GM19438 (cell line): ENCODE data around the gene EXOSC7.
"Not testable (repeated sequence)": the region's sequence is repeated elsewhere in the genome, so short reads cannot be mapped to it uniquely, and the experiment has no call there.

Experiments
- ATAC-seq: cut with Tn5 transposase; IDR thresholded peaks from one replicate; pipeline ENCODE4 v1.9.1; 2021; ENCODE audit warnings: low read depth; ENCODE audit not compliant: unreplicated experiment

Gene EXOSC7

DNA sequence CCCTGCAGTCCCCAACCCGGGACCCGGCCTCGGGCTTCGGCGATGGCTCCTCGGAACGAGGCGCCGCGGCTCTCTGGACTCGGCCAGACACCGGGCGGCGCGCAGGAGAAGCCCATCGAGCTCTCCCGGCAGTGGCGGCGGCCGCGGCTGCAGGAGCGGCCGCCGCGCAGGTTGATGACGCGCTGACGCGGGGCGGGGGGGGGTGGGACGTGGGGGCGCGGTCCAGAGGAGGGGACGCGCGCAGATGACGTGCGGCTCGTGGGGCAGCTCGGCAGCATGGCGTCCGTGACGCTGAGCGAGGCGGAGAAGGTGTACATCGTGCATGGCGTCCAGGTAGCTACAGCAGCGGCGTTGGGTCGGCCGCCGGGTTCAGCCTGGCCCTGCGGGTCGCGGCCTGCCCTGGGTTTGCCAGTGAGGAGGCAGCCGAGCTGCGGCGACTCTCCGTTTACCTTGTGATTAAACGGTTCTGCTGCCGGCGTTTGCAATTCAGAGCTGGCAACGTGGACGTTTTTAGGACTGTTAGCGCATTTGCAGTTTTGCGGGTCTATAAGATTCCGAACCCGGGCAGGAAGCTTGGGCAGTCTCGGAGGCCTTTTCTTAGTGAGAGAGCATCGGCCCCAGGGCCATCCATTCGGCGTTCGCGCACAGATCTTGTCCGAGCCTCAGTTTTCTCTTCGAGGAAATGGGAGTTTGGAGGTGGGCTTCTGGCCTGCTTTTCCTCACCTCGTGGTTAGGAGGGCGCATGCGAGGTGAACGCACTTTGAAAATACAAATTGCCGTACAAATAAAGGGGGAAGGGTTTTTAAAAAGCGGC is at the start of gene EXOSC7, which contains the start of gene ZDHHC3:
TSS of gene EXOSC7 (plus strand) at position 243 of the 814 bp plus-strand sequence. CDS start at position 277, 34 bp downstream.
TSS of gene ZDHHC3 (minus strand) at position 173 of the 814 bp plus-strand sequence. CDS start 16,738 bp downstream, outside the sequence.
- ATAC-seq = peak; percentile 74

DNA sequence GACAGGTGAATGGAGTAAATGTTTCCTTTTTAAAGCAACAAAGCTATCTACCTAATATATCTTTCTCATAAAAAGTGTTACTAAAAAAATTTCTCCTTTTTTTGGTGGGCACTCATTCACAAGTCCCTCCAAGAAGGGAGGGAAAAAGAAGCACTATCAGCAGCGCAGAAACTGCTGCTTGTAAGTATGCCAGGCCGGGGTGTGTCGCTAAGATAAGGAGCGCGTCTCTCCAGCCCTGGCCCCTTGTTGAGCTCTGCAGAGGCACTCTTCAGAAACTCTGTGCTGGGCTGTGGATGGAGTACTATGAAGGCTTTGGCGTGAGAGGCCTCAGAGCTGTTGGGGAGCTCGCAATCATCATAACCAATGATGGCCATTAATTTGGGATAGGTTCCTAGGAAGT is 49.1 kb upstream of the EXOSC7 start:
- ATAC-seq = no peak

GRCh38 chr3:44927371-44927770 is 48.7 kb upstream of the EXOSC7 start:
- no peak for ATAC-seq

DNA sequence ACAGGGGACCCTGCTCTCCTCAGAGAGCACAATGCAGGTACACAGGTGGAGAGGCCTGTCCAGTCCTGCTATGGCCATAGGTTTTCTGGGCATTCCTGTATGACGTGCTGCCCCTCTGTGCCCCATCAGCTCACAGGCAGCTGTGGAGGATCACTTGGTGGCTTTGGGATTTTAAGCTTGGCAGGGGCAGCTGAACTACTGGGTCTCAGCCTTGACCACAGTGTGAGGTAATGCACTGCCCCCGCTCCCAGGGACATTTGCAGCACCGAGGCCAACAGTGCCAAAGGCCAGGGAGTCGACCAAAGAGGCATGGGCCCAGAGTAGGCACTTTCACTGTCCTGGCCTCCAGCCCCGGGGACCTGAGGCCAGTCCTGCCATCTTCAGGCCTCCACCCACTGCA is 46.3 kb upstream of the EXOSC7 start:
- no peak for ATAC-seq

GRCh38 chr3:44930911-44931310 is 45.1 kb upstream of the EXOSC7 start:
- no peak for ATAC-seq

GRCh38 chr3:44931791-44932190 is 44.3 kb upstream of the EXOSC7 start:
- no peak for ATAC-seq

DNA sequence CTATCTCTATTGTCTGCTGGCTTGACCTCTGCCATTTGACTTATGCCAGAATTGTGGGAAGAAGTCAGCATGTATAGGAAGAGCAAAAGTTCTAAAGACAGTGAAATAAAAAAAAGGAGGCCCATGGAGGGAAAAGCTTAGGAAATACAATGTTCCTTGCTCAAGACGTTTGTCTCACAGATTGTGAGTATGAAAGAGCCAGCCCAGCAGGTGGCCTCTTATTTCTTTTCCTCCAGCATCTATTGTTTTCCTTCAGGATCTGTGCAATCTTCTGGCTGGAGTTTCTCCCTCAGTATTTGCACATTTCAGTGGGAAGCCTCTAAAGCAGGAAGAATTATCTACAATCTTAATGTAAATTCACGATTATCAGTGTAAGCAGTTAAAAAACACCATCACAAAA is 43.8 kb upstream of the EXOSC7 start:
- ATAC-seq = no peak

DNA sequence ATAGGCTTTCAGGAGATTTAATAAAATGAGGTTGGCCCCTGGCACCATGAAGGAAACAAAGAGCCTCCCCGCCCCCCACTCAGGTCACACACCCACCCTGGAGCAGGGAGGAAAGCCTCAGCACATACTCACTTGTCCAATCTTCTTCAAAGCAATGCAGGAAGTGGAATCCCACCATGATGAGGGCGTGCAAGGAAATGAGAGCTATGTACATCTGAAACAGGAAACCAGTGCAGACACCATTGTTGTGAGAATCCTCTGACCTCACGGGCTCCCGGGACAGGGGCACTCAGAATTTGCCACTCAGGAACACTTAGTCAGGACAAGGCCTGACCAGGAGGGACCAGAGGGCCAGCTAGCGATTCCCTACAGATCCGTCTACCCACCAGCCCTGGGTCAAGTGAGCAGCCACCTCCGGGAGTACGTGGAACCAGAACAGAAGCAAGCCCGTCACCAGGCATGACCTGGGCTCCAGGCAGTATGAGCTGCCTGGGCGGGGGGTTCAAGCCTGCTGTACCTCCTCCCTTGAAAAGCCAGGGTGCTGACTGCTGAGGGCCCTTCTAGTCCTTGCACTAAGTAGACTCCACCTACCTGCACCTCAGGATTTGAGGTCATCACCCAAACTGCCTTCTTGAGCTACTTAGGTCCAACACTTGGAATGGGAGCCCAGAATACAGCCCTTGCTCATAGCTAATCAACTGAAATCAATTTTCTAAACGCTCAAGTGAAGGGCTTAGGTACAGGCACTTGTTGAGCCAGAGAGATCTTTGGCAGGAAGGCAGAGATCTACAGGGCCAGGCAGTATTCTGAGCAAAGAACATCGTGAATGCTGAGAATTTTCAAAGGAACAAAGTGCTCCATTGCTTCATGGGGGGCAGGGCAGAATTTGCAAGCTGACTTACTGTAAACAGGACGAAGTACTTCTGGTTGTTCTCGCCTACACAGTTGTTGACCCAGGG is 42.8 kb upstream of the EXOSC7 start:
- no peak for ATAC-seq

DNA sequence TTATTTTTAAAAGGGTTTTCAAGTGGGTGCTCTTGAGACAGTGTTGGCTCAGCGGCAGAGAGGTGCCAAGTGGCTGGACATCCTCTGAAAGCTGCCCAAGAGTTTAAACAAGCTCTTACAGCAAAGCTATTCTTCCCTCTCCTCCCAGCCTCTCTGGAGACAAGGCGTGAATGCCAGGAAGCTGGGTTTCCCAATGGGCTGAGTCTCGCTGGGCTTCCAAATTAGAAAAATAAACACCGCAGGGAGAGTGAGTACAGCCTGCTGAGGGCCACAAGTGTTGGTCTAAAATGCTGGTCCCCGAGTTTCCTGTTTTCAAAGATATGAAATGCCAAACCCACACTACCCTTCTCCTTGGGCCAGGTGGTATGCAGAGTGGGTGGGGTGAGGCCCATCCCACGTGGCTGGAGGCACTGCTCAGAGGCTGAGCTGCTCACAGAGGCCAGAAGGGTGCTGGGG is 36.4 kb upstream of the EXOSC7 start:
- no peak for ATAC-seq

- ATAC-seq = no peak
Measured at GRCh38 chr3:44942202-44942921, 33.7 kb upstream of the EXOSC7 start.

GRCh38 chr3:44948239-44948638 is 27.8 kb upstream of the EXOSC7 start:
- ATAC-seq = no peak

DNA sequence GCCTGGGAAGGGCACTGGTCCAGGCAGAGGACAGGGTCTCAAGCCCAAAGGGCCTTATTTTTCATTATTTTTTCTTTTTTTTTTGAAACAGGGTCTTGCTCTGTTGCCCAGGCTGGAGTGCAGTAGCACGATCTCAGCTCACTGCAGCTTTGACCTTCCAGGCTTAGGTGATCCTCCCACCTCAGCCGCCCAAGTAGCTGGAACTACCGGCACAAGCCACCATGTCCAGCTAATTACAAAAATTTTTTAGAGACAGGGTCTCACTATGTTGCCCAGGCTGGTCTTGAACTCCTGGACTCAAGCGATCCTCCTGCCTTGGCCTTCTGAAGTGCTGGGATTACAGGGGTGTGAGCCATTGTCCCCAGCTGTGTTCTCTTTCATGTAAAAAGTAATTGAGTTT is 26.3 kb upstream of the EXOSC7 start:
- ATAC-seq = not testable (repeated sequence)

DNA sequence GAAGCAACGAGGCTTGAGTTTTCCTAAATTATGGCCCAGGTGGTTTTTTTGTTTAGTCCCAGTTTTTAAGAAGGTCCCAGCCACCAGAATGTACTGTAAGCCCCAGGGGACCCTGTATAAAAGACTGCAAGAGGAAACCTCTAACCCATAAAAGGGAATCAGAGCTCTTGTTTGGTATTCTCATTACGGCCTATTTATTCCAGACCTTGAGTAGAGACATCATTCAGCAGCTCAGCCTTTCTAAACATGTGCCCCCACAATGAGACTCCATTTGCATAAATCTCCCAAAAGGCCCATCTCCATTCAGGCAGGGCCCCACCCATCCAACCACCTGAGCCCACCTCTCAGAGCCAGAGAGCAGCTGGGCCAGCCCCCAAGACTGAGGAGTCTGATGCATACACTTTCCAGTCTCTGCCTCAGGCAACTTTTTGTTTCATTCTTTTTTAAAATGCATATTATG is 25.7 kb upstream of the EXOSC7 start:
- no peak for ATAC-seq

DNA sequence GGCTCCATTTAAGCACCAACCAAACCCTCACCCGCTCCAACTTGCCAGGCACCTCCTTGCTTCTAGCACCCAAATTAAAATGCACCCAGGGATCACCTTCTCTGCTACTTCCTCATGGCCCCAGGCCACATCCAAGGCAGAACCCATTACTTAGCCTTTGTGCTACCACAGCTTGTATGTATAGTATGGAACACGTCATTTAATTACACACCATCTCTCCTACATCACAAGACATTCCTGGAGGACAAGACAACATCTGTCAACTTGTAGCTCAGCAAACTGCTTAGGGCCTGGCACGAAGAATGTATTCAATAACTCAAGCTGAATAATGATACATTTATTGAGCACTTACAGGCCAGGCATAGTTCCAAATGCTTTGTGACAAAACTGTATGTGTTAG is 23.4 kb upstream of the EXOSC7 start:
- ATAC-seq = no peak

DNA sequence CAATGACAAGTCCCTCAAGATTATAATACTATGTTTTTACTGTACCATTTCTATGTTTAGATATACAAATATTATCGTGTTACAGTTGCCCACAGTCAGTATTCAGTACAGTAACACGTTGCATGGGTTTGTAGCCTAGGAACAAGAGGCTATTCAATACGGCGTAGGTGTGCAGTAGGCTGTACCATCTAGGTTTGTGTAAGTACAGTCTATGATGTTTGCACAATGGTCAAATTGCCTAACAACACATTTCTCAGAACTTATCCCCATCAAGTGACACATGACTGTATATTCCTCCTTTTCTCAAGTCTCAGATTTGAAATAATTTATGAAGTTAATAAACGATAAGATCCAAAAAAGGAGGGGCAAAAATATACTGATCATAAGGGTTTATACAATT is 21.7 kb upstream of the EXOSC7 start:
- ATAC-seq = no peak

DNA sequence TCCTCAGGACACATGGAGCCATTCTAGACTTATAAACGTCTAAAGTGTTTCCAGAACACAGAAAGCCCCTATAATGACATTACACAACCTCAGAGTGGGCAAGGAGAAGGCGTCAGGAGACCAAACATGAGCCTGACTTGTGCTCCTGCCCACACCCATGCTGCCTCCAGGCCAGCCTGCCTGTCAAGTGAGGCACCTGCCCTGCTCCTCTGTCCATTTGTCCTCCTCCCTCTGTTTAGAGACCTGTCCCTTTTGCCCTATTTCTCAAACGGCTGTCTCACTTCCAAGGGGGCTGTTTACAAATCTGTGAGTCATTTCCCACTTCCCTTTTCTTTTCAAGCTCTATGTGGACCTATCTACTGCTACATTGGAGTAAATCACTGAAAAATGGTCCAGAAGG is 21.1 kb upstream of the EXOSC7 start:
- ATAC-seq = peak; percentile 60

DNA sequence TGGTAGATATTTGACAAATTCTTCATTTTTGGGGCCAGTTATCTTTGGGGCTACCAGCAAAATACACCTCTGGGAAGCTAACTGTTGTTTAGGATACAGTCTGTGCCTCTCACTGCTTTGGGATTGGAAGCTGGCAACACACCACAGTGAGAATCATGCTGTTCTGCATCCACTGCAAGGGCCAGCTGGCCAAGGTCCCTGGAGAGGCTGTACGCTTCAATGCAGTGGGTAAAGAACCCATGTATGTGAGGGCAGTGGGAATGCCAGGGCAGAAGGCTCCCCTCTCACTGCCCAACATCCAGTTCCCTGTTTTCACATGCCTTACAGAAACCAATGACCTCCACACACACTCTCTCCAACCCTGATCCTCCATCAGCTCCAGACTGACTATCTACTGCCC is 20.1 kb upstream of the EXOSC7 start:
- no peak for ATAC-seq

GRCh38 chr3:44957986-44958385 is 18.1 kb upstream of the EXOSC7 start:
- no peak for ATAC-seq

GRCh38 chr3:44958386-44958785 is 17.7 kb upstream of the EXOSC7 start:
- ATAC-seq = no peak

DNA sequence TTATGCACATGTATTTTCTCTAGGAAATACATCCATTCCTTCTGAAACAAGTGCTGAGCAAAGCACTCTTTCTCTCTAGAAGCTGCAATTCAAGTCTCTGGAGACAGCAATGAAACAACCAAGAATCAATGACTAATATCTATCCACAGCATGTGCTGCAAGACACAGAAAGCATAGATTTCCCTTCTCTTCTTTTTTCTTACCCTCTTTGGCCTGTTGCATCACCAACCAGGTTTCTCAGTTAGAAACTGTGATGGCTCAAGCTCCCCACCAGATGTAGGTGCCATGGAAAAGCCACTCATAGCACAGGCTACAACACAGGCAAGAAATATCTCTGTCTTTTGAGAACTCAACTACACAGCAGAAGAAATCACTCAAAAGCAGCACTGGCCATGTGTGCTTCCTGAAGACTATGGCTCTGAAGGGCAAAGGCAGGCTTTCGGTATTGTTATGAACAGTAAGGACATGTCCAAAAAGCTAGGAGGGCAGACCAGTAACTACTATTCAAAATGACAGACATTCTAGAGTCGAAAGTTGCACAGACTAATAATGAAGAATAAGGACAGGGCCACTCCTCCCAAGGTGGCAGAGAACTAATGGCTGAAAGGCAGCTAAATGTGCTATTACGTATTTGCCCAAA is 15.5 kb upstream of the EXOSC7 start:
- ATAC-seq = no peak
